HUDEP-2 (cell line): Measurements from ENCODE around the gene P3H3.
A peak's percentile ranks its signal among the peaks of the same experiment; 100 is the strongest.

Experiments used
- DNase-seq, 76 experiments: peaks; one replicate each; lab custom pipeline; 2025; ENCODE audit not compliant: unreplicated experiment in 76 of 76; lab: John Stamatoyannopoulos, UW

P3H3 gene

DNA sequence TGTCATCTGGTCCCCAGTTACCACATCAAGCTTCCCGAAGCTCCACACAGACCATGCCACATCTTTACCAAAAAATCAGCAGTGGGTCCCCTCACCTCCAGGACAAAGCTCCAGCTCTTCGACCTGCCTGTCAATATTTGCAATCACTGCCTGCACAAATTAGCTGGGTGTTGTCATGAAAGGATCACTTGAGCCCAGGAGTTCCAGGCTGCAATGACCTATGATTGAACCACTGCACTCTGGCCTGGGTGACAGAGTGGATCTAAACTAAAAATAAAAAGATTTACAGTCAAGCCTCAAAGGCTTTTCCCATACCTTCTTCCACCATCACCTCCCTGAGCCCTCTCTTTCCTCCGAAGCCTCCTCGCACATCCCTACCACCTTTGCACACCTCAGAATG is 31.6 kb upstream of the P3H3 start:
- no peak for DNase-seq

DNA sequence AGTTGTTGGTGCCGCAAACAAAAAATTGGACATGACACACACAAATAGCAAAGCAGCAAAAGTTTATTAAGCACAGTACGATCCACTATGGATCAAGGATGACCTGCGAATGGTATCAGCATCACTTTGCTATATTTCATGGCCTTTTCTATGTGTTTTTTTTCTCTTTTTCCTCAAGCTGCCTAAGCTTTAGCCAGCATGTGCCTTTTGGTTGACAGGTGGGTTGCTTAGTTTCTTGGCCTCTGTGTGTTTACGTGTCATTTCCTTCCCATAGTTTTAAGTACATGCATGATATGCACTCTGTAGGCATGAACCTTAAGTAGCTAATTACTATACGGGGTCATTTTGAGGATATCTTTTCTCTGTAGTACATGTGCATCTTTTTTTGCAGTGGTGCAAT is 29.1 kb upstream of the P3H3 start:
- no peak for DNase-seq

DNA sequence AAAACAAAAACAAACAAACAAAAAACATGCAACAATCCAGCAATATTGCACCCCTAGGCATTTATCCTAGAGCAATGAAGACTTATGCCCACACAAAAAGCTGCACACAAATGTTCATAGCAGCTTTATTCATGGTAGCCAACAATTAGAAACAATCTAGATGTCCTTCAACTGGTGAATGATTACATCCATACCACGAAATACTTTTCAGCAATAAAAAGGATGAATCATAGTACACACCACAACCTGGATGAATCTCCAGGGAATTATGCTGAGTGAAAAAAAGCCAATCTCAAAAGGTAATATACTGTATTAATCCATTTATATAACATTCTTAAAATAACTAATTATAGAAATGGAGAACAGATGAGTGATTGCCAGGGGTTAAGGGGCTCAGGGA is 21.0 kb upstream of the P3H3 start:
- DNase-seq, result no peak

DNA sequence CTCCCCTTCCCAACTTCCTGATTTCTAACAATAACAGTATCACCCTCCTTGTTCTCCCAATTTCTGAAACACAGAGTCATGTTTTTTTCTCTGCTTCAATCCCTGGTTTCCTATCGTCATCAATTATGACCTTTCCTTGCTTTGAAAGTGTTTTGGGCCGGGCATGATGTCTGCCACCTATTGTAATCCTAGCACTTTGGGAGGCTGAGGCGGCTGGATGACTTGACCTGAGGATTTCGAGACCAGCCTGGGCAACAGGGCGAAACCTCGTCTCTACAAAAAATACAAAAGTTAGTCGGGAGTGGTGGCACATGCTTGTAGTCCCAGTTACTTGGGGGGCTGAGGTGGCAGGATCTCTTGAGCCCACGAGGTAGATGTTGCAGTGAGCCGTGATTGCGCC is 19.2 kb upstream of the P3H3 start:
- no peak for DNase-seq

DNA sequence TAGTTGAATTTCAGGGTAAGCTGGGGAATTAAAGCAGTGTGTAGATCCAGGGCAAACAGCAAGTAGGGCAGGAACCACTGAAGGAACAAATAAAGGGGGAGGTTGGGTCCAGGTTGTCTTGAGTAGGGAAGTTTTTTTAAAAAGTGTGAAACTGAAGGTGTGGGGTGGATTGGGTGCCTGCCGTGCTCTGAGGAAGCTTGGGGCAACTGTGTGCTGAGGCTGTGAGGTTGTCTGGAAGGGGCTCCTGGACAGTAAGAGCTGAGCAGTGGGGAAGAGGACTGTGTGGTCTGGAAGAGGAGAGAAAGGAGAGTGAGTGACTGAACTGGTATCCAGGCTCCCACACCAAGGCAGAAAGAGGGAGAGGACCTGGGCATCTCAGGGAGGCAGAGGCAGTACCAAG is 17.4 kb upstream of the P3H3 start:
- no peak for DNase-seq

DNA sequence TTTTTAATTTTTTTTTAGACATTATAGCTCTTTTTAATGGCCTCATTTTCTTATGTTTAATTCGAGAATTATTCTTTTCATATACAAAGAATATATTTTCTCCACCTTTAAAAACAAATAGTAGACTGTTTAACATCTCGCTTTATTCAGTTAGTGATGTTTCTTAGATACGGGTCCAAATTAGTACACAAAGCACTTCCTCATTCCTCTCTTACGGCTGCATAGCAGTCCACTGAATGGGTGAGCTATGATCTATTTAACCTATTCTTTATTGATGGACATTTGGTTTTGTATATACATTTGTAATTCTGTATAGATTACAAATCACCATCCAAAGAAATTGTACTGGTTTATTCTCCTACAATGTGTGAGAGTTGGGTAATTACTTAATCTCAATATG is 14.8 kb upstream of the P3H3 start:
- no peak for DNase-seq

DNA sequence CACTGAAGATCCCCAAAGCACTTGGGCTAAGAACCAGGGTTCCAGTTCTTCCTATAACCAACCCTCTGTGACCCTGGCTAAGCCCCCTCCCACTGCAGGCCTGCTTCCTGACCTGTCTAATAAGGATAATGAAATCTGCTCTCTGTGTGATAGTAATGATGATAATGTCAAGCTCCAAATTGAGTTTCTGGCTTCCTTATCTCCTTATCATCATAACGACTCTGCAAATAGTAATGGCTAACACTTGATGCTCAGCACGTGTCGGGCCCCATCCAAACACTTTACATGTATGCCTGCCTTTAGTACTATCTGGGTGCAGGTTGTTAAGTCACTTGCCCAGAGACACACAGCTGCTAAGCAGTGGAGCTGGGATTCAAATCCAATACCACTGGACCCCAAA is 11.6 kb upstream of the P3H3 start:
- no peak for DNase-seq

DNA sequence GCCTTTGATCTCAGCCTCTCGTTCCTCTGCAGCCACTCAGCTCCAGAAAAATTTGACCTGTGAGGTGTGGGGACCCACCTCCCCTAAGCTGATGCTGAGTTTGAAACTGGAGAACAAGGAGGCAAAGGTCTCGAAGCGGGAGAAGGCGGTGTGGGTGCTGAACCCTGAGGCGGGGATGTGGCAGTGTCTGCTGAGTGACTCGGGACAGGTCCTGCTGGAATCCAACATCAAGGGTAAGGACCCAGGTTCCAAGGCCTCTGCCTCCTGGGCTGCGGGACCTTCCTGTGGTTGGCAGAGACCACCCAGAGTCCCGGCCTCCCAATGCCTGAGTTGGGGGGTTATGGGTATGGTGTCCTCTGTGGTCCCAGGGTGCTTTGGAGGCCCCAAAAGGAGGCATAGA is 11.1 kb upstream of the P3H3 start:
- no peak for DNase-seq

DNA sequence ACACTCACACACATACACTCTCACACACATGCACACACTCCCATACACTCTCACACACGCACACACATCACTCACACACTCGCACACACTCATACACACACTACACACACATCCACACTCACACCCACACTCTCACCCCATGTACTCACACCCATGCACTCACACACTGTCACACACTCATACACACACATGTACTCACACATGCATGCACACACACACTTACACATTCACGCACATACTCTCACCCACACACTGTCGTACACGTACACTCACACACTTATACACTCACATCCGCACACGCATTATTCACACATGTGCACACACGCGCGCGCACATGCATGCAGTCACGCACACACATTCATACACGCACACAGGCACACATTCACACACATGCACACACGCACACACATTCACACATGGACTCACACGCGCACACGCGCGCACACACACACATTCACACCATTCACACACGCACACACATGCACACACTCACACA is 10.5 kb upstream of the P3H3 start:
- DNase-seq, result no peak

DNA sequence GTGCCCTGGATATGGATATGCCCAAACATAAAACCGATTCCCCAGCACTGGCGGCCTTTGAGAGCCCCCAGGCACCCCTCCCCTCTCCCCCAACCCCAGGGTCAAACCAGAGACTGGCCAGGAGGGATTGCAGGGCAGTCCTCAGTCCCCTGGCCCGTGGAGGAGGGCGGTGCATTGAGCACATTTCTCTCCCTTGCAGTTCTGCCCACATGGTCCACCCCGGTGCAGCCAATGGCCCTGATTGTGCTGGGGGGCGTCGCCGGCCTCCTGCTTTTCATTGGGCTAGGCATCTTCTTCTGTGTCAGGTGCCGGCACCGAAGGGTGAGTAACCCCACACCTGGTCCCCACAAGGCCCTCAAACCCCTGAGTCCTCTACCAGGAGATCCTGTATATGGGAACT is 10.0 kb upstream of the P3H3 start:
- no peak for DNase-seq

DNA sequence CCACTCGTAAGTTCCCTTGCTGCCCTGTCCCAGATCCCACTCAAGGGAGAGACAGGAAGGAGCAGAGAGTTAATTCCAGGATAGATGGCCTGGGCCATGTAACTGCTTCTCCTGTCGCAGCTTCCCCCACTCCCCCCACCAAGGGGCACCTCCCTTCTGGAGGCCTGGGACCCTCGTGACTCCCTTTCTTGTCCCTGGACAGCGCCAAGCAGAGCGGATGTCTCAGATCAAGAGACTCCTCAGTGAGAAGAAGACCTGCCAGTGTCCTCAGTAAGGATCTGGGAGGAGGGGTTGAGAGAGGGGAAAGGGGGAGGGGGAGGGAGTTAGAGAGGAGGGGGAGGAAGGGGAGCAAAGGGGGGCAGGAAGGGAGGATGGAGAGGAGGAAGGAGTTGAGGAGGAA is 9.6 kb upstream of the P3H3 start:
- no peak for DNase-seq

DNA sequence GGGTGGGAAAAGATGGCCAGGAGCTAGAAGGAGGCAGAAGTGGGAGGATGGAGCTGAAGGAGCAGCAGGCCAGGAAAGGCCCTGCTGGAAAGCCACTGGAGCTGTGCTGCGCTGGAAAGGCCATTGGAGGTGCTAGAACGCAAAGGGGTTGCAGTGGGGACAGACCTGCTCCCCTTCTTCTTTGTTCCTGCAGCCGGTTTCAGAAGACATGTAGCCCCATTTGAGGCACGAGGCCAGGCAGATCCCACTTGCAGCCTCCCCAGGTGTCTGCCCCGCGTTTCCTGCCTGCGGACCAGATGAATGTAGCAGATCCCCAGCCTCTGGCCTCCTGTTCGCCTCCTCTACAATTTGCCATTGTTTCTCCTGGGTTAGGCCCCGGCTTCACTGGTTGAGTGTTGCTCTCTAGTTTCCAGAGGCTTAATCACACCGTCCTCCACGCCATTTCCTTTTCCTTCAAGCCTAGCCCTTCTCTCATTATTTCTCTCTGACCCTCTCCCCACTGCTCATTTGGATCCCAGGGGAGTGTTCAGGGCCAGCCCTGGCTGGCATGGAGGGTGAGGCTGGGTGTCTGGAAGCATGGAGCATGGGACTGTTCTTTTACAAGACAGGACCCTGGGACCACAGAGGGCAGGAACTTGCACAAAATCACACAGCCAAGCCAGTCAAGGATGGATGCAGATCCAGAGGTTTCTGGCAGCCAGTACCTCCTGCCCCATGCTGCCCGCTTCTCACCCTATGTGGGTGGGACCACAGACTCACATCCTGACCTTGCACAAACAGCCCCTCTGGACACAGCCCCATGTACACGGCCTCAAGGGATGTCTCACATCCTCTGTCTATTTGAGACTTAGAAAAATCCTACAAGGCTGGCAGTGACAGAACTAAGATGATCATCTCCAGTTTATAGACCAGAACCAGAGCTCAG is 8.8 kb upstream of the P3H3 start:
- no peak for DNase-seq

DNA sequence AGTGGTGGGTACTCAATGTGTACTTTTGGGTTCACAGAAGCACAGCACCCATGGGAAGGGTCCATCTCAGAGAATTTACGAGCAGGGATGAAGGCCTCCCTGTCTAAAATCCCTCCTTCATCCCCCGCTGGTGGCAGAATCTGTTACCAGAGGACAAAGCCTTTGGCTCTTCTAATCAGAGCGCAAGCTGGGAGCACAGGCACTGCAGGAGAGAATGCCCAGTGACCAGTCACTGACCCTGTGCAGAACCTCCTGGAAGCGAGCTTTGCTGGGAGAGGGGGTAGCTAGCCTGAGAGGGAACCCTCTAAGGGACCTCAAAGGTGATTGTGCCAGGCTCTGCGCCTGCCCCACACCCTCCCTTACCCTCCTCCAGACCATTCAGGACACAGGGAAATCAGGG is 8.0 kb upstream of the P3H3 start:
- DNase-seq, result no peak

DNA sequence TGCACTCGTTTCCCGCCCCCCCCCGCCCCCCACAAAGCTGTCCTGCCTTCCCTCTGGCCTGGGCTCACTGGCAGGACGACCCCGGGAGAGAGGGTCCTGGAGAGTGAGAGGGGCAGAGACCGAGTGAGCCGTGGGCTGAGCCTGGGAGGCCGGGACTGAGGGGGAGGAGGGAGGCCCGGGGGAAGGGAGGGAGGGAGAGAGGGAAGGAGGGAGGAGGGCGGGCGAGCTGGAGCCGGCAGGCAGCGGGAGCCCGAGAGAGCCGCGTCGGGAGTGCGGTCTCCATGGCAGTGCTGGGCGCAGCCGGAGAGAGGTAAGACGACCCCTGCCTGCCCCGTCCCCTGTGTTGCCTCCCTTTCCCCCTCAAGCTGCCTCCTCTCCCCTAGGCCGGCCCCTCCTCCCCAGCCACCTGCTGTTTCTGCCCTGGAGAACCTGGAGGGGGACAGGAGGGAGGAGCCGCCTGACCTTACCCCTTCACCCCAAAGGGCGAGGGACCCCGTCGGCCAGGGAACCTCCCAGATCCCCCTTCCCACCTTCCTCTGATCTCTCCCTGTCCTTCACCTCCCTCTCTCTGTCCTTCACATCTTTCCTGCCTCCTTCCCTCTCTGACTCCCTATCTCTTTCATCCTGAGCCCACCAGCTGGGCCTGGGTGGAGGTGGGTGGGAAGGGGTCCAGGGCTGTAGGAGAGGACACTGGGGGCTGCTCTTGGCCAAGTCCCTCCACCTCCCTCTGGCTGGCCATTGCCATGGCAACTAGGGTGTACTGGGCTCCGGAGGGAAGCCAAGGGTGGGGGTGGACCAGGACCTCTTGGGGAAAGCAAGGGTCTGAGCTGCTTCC is 6.4 kb upstream of the P3H3 start, which contains the start of gene GPR162:
GPR162 (plus strand) TSS at position 231 of the 835 bp plus-strand sequence. CDS start 2,078 bp downstream, outside the sequence.
- DNase-seq, result no peak

DNA sequence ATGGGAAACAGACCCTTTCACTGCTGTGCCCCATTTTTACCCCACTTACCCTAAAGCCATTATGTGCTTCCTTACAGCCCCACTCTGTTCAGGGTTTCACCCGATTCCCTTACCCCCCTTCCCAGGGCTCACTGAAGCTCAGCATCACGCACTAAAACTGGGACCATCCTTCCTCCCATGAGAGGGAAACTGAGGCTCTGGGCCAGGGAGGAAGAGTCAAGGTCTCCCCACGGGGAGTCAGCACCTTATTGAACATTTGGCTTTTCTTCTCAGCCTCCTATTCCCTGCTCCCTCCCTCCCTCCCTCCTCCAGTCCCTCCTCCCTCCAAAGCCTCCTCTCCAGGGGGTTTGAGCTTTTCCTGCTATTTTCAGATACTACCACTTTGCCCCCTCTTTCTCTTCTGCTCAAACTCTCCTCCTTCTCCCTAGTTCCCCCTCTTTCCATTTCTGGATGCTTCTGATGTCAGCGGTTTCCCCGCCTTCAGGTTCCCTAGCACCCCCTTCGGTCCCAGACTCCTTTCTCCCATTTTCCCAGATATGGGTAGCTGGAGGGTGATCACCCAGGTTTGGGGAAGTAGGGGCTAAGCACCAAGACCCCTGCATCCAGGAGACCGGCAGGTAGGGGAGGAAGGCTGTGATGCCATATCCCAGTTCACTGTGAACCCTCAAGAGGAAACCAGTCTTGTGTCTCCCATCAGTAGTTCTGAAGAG is 5.6 kb upstream of the P3H3 start:
- DNase-seq, result no peak

DNA sequence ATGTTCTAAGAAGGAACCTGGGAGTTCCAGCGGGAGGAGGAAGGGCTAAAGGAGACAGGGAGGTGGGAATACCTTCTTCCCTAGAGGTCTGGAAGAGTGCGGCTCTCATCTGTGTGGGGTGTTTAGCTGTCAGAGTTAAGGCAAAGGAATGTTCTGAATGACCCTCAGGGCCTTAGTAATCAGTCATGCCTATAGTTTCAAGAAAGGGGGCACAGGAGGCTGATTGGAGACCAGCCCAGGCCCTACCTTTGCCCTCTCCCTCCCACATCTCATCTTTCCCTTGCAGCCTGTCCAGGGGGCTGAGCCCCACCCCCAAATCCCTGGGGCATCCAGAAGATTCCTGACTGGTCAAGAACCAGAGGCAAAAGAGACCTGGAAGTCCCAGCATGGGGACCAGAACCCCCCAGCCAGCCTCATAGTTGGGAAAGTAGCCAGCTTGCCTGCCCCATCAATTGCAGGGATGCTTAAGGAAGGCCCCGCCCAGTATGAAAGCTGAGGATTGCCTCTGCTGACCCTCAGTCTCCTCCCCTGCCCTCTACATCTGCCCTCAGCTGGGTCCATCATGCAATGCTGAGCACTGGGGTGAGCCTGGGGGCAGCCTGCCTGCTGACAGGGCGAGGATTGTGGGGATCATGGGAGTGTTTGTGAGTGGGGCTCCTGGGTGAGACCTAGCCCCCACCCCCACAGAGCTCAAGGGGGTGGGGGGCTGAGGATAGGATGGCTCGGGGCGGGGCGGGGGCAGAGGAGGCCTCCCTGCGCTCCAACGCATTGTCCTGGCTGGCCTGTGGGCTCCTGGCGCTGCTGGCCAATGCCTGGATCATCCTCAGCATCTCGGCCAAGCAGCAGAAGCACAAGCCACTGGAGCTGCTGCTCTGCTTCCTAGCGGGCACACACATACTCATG is 4.8 kb upstream of the P3H3 start:
- no peak for DNase-seq

DNA sequence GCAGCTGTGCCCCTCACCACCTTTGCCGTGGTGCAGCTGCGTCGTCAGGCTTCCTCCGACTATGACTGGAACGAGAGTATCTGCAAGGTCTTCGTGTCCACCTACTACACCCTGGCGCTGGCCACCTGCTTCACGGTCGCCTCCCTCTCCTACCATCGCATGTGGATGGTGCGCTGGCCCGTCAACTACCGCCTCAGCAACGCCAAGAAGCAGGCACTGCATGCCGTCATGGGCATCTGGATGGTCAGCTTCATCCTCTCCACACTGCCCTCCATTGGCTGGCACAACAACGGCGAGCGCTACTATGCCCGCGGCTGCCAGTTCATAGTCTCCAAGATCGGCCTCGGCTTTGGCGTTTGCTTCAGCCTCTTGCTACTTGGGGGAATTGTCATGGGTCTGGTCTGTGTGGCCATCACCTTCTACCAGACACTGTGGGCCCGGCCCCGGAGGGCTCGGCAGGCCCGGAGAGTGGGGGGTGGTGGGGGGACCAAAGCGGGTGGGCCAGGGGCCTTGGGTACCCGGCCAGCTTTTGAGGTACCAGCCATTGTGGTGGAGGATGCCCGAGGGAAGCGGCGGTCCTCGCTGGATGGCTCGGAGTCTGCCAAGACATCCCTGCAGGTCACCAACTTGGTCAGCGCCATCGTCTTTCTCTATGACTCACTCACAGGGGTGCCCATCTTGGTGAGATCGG is 4.0 kb upstream of the P3H3 start:
- DNase-seq, result no peak

DNA sequence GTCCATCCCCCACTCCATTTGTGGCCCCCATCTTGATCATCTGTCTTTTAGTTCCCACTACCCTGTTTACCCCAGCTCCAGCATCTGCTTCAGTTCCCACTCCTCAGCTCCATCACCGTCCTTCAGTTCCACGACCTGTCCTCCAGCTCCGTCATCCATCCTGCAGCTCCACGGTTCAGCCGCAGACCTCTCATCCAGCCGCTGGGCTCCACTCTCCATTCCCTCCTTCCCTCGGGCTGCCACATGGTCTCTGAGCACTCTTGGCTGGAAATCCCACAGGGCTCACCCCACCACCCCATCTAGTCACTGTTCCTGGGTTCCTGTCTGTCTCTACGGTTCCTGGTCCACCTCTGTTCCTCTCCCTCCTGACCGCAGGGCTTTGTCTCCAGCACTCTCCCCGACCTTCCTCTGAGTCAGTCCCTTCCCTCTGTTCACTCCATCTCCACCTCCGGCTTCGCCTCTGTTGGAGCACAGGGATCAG is 3.3 kb upstream of the P3H3 start:
- no peak for DNase-seq

DNA sequence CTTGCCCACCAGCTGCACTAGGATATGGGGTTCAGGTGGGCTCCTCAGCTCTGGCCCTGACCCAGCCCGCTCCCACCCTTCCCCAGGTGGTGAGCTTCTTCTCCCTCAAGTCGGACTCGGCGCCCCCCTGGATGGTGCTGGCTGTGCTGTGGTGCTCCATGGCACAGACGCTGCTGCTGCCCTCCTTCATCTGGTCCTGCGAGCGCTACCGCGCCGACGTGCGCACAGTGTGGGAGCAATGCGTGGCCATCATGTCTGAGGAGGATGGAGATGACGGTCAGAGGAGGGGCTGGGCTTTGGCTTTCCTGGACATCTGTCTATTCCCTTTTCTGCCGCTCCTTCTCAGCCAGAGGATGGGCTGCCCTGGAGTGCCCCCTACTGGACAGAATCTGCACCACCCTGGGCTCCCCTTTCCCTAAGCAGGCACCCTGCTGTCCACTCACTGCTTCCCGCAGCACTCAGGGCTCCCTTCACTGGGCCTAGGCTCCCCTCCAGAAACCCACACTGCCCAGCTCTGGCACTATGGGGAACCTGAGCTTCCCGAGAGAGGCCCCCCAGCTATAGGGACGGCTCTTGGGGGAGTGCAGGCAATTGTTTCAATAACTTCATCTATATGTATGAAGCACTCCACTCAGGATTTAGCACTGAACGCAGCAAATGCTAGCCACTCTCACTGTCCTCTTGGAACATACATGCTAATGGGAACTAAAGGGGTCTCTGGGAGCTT is 2.6 kb upstream of the P3H3 start:
- DNase-seq, result peak in 62 of 76 experiments; percentile 3 to 81 (median 48)
